Measurements from ENCODE around the gene ZCCHC17.

The ZCCHC17 gene

DNA sequence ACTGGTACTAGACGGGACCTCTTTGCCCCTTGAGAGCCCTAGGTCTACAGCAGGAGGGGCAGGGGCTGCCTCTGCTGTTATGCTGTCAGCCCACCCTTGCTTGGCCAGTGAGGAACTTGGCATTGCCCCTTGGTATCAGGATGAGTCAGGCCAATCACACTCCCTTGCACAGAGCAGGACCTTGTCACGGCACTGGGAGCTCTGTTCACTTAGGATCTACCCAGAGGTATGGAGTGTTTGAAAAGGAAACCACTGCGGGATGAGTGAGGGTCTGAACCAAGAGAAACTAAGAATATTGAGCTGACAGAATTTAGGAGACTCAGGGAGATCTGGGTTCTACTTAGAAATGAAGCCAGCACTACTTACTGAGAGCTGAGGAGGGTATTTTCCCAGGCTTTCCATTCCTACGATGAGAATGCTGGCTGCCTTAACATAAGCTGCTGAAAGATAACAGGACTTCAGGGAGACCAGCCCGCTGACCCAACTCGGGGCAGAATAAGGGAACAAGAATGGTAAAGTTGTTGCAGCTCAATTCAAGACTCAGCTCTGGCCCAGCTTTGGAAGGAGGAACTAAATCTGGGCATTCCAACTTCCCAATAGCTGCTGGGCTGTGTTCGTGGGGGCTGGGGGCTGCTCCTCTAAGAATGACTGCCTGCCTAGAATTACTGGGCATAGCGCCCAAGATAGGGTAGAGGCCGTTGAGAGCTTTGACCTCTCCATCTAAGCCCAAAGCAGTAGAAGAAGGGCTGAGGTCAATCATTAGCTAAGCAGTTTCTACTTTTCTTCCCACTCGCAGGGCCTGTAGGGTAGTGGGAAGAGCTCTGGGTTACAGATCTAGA, 74.5 kb downstream of the ZCCHC17 start:
- TF ChIP-seq, protein P1, sequence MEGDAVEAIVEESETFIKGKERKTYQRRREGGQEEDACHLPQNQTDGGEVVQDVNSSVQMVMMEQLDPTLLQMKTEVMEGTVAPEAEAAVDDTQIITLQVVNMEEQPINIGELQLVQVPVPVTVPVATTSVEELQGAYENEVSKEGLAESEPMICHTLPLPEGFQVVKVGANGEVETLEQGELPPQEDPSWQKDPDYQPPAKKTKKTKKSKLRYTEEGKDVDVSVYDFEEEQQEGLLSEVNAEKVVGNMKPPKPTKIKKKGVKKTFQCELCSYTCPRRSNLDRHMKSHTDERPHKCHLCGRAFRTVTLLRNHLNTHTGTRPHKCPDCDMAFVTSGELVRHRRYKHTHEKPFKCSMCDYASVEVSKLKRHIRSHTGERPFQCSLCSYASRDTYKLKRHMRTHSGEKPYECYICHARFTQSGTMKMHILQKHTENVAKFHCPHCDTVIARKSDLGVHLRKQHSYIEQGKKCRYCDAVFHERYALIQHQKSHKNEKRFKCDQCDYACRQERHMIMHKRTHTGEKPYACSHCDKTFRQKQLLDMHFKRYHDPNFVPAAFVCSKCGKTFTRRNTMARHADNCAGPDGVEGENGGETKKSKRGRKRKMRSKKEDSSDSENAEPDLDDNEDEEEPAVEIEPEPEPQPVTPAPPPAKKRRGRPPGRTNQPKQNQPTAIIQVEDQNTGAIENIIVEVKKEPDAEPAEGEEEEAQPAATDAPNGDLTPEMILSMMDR (conservative IDR thresholded peaks at IDR 0.05): no peak
- H3K27ac ChIP-seq: no peak overlapping the region

DNA sequence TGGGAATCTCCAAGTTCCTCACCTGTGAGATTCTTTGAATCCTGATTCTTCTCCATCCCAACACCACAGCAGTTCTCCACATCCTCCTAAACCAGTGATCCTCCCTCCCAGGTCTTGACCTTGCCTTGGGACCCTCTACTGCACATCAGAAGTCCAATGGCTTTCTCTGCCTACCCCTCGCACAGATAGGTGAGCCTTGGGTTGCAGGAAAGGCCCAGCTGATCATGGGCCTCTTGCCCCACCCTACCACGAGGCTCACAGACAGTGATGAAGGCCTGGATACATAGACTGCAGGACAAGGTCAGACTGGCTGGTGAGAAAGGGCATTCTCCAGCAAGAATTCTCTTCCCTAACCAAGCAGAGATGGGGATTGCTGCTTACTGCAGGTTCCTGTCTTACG, 75.2 kb downstream of the ZCCHC17 start:
- no peak overlapping the region for H3K27ac ChIP-seq
- TF ChIP-seq, protein P1 (conservative IDR thresholded peaks at IDR 0.05): no peak

DNA sequence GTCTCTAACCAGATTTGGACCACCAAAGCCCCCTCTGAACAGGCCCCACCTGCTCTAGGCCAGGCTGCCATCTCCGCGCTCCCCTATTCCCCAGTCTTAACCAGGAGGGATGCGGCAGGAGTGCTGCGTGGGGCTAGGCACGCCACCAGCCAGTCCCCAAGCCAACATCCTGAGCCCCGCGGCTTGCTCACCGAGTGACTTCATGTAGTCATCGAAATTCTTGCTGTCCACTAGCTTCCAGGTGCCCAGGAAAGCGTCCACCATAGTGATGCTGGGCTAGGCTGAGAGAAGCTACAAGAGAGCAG, 75.9 kb downstream of the ZCCHC17 start:
- H3K27ac ChIP-seq: no peak overlapping the region; the same call in 1 of the 2 replicates
- TF ChIP-seq, protein P1 (conservative IDR thresholded peaks at IDR 0.05): no peak

DNA sequence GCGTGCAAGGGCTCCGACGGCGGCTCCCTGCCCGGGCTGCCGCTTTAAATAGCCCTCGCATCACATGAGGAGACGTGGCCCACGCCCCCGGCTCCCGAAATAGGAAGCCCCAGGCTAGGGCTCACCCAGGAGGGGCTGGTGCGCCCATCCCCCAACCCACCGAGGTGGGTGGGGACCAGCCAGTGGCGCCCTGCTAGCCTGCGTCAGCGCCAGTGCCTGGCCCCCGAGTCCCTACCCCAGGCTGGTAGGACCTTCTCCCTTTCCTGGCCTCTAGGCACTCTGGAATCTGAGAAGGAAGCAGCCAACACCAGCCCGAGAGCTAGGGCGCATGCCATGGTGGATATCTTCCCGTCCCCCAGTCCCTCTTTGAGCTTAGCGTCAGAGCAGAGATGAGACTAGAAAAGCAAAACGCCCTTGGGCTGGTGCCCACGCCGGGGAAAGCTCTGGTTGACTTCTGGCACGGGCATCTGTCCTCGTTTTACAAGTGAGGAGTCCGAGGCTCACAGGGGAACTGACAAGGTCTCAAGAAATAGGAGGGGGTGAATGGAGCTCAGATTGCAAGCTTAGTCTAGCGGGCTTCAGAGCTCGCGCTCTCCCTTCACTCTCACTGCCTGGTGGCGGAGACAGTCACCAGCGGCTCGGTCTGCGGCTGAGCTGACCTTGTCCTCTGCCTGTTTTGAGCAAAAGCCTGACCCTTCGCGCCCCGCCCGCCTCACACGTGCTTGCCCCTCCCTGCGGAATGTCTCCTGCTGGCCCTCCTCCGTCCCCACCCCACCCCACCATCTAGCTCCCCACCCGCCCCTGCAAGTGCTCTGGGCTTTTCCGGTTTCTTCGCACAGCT, 76.4 kb downstream of the ZCCHC17 start, which contains the start of gene FABP3:
Gene FABP3, minus strand, starts transcription at position 21 of the 841 bp plus-strand sequence. CDS start 62 bp downstream, outside the sequence.
- TF ChIP-seq, protein P1 (conservative IDR thresholded peaks at IDR 0.05): no peak
- H3K27ac ChIP-seq: peak within 1 kb of the TSS; percentile 36

DNA sequence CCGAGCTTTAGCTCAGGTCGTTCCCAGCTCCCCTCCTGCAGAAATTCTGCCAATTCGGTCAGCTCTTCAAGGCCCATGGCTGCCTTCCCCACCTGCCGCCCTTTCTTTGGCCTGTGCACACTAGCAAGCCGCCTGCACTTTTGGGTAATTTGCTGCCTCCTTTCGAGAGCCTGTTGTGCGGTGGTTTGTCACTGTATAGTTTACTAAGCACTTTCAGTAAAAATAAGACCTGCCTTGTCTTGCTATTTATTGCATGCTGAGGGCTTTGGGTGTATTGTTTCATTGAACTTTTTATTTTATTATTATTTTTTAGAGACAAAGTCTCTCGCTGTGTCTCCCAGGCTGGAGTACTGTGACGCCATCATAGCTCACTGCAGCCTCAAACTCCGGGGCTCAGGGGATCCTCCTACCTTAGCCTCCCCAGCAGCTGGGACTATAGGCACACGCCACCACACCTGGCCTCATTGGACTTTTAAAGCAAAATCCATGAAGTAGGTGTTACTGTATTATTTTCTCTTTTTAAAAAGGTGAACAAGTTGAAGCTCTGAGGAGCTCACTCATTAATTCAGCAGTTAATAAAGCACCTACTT, 77.2 kb downstream of the ZCCHC17 start:
- peak overlapping the region; percentile 36; the same call in 1 of the 2 replicates for H3K27ac ChIP-seq
- TF ChIP-seq, protein P1 (conservative IDR thresholded peaks at IDR 0.05): no peak

DNA sequence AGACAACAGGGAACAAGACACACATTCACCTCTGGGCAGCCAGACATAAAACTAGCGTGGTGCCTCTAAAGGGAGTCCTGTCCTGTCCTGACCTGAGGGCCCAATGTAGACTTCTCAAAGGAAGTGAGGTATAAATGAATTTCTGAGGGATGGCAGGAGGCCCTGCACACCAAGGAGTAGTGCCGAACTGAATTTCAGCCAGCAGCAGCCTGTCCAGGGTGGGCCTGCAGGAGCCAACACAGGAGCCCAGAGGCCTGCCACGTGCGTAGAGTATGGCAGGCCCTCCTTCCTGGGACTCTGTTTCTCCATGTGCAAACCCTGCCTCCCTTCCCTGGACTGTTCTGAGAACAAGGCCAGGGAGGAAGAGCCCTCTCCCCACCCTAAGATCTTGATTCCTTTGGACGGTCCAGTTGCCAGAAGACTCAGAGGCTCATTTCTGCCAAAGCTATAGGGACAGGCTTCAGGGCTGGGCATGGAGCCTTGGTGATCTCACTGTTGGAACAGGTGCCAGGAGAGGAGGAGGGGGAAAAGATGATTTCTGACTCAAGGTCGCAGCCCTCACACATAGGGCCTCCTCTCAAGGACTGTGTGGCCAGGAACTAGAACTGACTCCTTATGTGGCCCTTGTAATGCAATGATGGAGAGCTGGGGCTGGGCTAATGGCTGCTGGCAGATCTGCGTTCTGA, 77.8 kb downstream of the ZCCHC17 start:
- no peak overlapping the region for H3K27ac ChIP-seq
- TF ChIP-seq, protein P1 (conservative IDR thresholded peaks at IDR 0.05): no peak

All from VCaP (cell line).